ENCODE results near the gene UBE2Q2.
A peak's percentile ranks its signal among the peaks of the same experiment; 100 is the strongest.
"Not testable (repeated sequence)": the region's sequence is repeated elsewhere in the genome, so short reads cannot be mapped to it uniquely, and the experiment has no call there.

UBE2Q2 gene

DNA sequence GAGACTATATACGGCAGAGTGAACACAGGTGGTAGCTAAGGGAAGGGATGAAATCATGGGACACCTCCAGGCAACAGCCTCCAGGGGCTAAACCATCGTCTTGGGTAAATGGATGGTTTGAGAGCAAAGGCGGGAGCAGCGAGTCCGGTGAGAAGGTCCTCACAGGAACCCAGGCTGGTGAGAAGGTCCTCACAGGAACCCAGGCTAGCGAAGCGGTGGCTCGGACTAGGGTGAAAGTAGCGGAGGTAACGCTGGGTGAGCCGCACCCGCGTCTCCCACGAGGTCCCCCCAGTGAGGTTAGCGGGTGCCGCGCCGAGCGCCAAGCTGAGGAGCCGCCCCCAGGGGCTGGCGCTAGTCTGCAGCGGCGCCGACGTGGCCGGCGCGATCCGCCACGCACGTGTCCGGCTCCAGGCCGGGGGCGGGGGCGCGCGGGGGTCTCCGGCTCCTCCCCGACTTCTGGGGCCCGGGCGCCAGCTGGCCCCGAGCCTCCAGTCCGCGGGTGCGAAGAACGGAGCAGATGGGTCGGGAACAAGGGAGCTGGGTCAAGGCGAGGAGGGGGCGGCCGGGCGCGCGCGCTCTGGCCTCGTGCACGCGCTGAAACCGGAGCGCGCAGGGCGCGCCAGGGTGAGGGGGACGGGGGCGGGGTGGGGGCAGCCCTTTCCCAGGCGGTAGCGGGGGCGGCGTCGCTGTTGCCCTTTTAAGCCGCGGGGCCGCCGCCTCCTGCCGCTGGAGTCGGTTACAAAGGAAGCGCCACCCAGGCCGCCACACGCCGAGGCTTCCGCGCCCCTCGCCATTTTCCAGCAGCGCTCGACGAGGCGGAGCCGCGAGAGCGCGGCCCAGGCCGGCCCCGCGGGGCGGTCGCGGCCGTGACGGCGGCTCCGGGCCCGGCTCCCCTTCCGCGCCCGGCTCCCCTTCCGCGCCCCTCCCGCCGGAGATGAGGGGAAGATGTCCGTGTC lies at the start of gene UBE2Q2:
Gene UBE2Q2 (plus strand): TSS at position 726 of the 956 bp plus-strand sequence. CDS start 220 bp downstream, at position 946.
- DNase-seq: peak; percentile 83

DNA sequence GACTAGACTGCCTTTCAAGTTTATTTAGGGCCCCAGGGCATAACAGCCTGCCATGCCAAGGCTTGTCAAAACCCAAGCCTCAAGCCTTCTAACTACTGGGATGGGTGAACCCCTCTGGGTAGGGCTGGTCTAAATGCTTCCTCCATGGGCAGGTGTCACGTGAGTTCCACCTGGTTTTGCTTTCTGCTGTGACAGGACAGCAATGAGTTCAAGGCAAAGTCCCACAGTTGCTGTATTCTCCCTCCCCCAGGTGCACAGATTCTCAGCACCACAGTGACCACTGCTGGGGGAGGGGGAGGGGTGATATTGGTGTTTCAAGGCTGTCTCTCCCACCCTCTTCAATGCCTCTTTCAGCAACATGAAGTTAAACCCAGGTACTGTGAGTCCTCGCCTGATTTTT lies 46.9 kb upstream of the UBE2Q2 start:
- no peak for DNase-seq

DNA sequence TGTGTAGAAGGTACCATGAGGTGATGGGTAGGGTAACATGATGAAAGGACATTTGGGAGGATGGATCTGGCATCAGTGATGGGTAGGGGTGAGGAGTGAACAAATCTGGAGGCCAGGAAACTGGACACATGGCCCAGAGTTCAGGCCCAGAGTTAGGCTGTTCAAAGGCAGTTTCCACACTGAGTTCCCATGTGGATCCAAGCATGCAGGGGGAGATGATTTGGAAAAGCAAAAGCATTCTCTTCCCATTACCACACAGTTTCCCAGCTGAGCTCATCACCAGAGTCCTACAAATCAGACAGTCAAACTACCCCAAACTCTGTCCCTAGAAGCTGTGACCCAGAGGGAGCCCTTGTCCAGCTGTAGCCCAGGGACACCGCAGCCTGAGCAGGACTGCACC lies 46.1 kb upstream of the UBE2Q2 start:
- not testable (repeated sequence) for DNase-seq

DNA sequence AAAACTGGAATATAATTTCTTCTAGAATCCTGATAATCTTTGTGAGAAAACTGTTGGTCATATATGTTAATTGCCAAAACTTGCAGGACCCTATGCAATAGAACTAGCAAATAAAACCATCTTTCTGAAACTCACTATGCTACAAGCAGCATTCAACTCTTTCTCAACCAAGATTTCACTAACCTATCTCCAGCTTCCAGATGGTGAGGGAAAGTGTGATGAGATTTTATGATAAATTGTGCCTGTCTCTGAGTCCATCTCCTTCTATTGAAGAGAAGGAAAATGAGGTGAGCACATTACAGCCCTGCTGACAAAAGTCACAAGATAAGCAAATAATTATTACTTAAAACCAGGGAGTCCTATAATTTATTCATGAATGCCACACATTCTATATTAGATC lies 44.1 kb upstream of the UBE2Q2 start:
- no peak for DNase-seq

DNA sequence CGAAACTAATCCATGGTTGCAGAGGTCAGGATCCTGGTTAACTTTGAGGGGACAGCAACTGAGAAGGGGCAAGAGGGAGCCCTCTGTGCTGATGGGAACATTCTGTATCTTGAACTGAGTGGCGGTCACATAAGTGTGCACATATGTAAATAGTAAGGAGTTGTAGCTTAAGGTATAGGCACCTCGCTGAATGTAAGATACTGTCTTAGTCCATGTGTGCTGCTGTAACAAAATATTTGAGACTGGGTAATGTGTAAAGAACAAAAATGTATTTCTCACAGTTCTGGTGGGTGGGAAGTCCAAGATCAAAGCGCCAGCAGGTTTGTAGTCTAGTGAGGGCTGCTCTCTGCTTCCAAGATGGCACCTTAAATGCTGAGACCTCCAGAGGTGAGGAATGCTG lies 42.8 kb upstream of the UBE2Q2 start:
- not testable (repeated sequence) for DNase-seq

DNA sequence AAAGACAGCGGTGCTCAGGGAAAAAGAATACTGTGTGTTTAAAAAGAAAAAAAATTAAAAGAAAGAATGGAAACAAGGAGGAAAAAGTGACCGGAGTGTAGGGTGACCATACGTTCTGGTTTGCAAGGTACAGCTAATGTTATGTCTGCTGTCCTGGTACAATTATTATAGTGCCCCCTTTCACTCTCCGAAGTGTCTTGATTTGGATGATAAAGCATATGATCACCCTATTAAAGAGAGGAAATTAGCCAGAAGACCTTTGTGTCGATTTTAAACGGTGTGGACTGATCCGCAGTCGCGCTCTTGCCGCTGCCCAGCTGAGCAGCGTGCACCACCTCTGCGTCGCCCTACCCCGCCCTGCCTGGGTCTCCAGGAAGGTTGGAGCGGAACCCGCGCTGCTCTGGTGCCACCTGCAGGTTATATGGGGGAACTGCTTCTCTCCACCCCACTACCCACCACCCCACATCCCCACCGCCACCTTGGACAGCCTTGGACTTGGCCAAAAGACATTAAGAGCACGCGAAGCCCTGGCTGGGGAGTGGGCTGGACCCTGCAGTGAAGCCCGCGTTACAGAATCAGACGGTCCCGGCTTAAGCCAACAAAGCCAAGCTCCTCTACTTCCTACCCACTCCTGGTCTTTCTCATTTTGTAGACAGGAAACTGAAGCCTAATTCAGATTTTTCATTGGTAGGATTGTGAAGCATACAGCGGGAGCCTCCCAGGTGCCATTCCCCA lies 41.2 kb upstream of the UBE2Q2 start:
- DNase-seq: peak; percentile 67

DNA sequence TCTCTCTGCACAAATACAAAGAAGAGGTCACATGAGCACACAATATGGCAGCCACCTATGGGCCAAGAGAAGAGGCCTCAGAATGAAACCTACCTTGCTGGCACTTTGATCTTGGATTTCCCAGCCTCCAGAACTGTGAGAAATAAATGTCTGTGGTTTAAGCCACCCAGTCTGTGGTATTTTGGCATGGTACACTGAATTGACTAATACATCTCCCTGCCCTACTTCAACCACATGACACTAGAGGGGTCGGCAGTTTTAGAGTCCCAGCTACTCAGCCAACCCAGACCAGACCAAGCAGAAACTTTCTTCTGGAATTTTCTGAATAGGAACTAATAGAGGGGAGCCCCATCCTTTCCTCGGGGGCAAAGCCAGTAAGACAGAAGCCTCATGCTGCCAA lies 35.8 kb upstream of the UBE2Q2 start:
- DNase-seq: peak; percentile 23

DNA sequence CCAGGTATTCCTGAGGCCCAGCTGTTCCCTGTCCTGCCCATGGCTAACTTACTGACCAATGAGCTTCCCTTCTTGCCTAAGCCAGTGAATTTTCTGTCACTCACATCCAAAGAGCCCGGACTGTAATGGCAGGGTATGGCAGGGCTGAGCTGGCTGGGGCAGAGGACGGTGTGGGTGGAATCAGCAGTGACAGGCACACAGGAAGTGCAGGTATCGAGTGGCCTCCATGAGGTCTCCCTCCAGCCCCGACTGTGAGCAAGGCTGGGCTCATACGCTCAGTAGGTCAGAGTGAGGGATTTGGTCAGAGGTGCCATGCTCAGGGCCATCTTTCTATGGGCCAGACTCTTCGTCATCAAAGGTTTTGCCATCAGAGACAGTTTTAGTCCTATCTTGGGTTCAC lies 35.2 kb upstream of the UBE2Q2 start:
- DNase-seq: not testable (repeated sequence)

DNA sequence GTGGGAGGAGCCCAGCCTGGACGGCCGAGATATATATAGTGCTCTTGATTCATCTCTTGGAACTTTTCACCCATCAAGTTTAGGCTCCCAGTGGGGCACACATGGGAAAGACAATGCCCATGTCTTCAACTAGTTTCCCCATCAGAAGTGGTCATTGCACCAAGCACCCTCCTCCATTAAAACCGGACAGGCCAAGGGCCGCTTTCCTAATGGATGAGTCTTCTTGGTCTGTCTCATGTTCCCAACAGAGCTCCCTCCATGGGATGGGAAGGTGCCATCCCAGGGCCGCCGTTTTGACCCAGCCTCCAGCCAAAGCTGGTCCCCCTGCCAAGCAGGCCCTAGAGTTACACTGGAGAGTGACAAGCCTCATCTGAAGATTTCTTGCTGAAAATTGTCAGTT lies 34.7 kb upstream of the UBE2Q2 start:
- DNase-seq: no peak

DNA sequence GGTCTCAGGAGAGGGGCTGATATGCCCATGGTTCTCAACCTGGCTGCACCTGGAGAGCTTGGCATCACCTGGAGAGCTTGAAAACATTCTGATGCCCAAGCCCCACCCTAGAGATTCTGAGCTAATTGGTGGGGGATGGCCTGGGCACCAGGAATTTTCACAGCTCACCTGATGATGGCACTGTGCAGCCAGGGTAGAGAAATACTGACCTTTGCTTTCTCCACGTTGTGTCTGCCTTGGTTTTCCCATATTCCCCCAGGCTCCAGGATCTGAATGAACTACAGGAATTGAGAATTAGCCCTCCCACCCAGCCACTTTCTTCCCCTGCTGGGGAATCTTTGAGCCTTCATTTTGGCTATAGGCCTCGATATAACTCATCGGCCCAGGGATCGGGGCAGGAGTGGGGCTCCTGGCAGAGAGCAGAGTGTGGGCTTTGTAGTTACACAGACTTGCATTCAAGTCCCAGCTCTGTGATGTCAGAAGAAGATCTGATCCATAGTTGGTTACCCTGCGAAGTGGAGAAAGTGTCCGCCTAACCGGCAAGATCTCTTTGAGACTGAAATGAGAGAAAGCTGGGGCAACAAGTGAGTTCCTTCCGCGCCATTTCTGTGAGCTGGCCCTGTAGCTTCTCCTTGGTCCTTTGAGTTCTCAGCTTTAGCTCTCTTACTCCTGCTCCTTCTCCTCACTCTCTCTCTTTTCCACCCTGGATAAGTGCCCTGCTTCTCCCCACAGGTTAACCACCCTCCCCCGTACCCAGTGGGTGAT lies 33.1 kb upstream of the UBE2Q2 start:
- peak; percentile 31 for DNase-seq

DNA sequence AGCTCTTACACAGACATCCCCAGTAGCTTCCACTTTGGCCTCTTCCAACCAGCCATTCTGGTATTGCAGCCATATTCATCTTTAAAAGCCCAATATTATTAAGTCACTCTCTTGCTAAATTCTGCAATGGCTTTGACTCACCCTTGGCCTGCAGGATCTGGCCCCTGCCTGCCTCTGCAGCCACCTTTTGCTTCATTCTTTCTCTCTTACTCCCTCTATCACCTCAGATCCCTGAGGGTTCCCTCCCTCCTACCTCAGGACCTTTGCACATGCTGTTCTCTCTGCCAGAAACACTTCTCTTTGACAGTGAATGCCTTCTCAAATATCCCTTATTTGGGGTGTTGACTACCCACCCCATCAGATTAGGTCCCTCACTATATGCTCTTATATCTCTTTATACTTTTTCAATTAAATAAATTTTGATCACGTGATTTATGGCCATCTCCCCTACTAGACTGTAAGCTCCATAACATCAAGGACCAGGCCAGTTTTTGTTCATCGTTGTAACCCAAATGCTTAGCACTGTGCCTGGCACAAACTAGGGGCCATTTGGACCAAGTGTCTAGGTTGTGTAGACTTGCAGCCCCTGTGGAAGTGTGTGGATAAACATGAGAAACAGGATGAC lies 32.3 kb upstream of the UBE2Q2 start:
- DNase-seq: no peak

DNA sequence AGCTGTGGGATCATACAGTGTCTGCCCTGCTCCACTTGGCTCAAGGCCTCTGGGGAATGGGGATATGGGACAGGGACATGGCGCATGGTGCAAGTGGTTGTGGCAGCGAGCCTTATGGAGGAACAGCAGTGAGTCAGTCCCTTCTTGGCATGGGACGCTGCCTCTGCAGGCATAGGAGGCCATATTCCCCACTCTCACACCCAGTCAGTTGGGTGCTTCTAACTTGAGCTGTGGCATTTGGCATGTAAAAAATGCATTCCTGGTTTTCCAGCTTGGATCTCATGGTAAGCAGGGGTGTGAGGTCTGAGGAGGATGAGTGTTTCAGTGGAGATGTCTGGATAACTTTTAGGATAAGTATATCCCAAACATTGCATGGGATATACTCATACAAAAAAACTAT lies 31.6 kb upstream of the UBE2Q2 start:
- DNase-seq: peak; percentile 42

DNA sequence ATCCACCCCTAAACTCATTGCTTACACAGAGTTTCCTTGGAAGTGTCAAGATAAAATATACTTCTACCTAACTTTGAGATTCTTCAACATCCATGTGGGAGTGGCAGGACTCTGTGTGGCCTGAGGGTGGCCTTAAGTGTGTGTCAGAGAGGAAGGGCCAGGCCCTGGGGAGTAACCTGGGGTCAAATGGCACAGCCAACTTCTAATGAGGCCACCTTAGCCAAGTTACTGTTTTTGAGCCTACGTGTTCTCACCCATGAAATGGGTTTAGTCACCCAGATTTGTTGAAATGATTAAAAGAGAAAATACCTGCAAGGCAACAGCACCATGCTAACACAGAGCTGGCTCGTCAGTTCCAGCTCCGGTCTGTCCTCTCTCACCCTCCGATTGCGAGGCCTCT lies 28.5 kb upstream of the UBE2Q2 start:
- no peak for DNase-seq

DNA sequence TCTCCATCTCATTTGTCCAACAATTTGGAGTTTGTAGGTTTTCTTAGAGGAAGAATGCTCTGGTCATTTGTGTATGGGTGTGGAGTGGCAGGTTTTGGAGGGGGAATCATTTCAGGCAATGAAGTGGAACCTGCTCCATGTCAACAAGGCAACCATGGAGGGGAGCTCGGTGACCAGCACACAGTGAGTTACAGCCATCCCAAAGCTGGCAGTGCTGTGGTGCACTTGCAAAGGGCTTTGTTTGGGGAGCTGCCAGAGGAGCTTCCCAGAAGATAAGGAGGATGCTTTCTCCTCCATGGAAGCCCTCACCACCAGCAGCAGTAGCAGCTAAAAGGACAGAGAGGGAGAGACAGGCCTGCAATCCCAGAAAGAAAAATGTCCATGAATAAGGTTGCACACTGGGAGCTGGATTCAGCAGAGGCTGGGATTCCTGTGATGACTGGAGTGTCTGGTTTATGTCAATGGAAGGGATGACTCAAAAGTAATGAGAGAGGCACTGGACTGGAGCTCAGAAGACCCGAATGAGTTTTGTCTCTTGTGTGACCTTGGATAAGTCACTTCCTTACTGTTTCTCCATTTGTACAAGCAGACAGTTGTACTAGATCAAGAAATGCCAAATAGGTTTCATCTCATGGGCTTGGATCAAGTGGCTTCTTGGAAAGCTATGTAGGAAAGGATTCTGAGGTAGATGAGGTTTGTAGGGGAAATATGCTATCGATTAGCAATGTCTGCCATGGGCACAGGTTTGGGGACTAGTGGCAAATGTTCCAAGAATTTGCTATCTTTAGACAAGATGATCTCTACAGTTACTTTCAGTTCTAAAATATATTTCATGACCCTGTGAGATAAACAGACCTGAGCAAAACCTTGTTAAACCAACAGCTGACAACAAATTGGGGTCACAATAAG lies 27.2 kb upstream of the UBE2Q2 start:
- no peak for DNase-seq

DNA sequence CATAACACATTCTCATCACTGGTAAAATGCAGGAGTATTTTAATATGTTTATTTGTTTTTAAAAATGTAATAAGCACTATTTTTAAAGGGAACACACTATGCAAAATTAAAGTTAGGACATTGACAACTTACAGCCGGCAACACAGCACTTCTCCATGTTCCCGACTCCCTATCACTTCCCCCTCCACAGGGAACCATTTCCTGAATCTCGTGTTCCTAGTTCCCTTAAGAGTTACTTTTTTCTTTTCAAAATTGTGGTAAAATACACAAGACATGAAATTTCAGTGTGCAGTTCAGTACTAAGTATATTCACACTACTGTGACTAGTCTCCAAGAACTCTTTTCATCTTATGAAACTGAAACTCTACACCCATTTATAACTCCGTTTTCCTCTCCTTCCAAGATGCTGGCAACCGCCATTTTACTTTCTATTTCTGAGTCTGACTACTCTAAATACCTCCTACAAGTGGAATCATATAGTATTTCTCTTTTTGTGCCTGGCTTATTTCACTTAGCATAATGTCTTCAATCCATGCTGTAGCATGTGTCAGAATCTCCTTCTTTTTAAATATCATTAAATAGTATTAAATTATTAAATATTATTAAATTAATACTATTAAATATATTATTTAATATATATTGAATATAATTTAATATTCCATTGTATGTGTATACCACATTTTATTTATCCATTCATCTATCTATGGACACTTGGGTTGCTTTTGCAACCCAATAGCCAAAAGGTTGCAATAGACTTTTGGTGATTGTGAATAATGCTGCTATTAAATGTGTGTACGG lies 25.9 kb upstream of the UBE2Q2 start:
- no peak for DNase-seq

DNA sequence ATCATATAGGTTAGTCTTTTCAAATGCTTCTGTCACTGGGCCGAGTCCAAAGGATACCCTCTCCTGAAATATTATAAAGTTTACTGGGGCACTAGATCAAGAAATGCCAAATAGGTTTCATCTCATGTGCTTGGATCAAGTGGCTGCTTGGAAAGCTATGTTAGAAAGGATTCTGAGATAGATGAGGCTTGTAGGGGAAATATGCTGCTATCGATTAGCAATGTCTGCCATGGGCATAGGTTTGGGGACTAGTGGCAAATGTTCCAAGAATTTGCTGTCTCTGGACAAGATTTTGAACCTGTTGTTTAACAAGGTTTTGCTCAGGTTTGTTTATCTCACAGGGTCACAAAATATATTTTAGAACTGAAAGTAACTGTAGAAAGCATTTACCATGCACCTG lies 23.0 kb upstream of the UBE2Q2 start:
- DNase-seq: no peak

DNA sequence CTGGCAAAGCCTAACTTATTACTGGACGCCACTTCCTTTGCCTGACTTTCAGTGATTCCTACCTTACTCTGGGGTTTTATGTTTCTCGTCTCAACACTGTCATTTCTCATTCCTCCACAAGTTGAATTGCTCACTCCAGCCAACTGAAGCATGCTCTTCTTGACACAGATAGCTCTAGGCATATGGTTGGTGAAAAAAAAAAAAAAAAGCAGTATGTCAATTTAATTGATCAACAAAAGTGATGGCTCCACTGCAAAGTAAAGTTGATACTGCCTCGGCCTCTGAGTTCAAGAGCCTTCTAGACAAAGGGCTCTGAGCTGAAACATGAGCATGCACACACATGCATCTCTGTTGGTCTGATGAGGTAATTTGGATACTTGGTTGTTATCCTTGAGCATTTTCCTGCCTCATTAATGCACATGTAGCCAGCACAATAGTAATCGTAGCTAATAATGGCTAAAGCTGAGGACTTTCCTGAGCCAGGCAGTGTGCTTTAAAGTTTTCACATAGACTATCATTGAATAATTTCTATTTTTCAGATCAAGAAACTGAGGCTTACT lies 21.4 kb upstream of the UBE2Q2 start:
- DNase-seq: no peak

DNA sequence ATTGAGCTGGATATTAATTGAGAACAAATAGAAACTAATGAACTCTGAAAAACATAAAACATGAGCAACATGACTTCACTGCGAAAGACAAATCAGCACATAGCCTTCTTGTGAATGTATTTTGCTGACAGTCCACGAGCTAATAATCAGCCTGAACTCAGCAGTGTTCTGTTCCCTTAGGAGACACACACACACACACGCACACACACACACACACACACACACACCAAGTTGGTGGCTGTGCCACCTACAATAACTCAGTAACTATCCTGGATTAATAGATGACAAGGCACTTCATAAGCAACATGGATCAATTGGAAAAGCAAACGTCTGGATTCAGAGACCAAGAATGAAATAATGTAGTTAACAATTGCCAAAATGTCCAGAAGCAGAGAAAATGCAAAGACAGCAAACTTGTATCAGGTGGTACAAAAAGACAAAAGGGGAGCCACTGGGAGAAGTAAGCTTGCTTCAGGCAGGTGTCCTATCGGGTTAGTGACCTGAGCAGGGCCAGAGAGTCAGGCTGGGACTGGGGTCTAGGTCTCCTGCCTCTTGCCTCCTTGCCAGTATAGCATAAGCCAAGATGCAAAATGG lies 20.5 kb upstream of the UBE2Q2 start:
- no peak for DNase-seq

DNA sequence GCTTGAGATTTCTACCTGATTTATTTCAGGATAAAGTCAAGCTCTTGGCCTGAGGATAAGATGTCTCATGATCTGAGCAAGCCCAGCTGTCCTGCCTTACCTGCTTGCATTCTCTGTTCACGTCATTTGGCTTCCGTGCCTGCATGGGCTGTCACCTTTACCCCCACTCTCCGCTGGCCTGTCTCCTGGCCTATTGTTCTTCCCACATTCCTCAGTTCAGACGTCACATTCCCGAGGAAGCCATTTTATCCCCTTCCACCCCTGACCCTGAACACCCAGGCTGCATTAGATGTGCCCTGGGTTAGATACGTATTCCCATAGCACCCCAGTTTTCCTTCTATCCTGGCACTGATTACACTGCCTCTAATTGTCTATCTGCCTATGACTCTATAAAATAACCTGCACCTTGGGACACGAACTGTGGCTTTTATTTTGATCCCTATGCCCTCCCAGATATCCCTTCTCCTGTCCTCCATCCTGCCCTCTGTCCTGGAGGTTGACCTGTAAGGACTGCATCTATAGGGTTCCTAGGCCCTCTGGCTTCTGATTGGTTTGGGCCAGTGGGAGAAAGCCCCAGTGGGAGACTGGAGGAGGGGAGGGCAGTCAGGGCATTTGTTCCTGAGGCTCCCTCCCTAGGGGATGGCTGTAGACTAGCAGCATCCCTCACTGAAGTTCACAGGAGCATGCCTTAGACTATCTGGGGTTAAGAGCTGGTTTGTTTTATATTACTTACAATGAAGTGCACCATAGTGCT lies 19.2 kb upstream of the UBE2Q2 start:
- no peak for DNase-seq

Data from fibroblast of skin of right biceps (primary cell).